ENCODE measurements around the gene PTPRS.

PTPRS gene

DNA sequence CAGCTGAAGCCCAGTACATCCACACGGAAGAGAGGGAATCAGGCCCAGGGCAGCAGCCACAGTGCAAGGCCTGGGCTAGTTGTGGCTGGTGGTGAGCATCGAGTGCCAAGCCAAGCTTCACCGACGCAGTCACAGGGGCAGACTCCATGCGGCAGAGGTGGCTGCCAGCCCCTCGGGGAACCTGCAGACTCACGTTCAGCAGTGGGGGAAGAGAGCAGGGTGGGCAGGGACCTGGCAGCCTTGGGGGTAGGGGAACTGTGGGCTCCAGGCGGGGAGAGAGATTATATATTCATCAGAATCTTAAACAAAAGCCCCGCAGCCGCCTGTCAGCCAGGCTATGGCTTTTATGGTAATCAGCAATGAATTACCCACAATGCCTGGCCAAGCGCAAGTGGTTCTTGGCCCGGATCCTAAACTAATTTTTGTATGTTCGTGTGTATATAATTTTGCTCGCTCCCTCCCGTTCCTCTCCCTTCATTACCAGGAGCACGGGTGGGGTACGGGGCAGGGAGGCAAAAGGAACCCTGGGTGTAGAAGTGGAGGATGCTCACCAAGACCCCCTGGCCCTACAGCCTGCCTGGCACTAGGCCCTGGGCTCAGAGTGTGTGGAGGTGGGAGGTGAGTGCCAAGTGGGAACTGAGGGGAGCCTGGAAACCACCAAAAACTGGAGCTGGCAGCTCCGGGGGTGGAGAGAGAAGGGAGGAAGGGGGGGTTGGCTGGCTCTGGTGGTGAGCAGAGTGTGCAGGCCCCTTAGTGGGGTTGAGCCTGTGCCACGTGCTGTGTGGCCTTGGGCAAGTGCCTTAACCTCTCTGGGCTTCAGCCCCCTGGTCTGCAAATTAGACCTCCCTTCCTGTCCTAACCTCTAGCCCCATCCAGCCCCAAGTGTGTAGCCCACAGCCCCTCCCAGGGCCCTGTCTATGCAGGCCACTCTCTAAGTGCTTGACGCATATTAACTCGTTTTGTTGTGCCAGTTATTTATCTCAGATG is 31.9 kb downstream of the PTPRS start:
- DNase-seq (ENCODE audit: low spot score), result no peak

DNA sequence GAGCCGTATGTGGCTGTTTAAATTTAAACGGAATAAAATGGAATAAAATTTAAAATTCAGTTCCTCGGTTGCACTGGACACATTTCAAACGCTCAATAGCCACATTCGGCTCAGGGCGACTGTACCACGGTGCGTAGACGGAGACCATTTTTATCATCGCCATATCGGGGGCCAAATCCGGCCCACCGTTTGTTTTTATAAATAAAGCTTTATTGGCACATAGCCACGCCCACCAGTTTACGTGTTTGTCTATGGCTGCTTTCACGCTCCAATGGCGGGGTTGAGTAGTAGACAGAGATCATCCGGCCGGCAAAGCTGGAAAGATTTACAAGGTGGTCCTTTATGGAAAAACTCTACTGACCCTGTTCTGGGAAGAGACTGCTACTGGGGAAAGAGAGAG is 33.0 kb downstream of the PTPRS start:
- no peak for DNase-seq (ENCODE audit: low spot score)

DNA sequence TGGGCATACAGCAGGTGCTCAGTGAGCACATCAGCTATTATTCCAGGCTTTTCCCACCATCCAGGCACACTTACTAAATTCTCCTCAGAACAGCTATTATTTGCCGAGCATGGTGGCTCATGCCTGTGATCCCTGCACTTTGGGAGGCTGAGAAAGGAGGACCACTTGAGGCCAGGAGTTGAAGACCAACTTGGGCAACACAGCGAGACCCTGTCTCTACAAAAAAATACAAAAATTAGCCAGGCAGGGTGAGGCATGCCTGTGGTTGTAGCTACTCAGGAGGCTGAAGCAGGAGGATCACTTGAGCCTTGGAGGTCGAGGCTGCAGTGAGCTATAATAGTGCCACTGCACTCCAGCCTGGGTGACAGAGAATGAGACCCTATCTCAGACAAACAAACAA is 35.4 kb downstream of the PTPRS start:
- DNase-seq (ENCODE audit: low spot score), result no peak

DNA sequence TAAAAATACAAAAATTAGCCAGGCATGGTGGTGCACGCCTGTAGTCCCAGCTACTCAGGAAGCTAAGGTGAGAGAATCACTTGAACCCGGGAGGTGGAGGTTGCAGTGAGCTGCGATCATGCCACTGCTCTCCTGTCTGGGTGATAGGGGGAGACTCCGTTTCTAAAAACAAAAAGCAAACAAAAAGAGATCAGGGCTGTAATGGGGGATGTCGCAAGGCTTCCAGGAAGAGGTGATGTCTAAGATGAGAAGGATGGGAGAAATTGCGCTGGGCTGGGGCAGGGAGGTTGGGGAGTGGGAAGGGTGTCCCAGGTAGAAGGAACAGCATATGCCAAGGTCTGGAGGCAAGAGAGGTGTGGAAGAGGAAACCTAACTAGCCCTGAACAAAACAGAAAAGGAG is 36.1 kb downstream of the PTPRS start:
- no peak for DNase-seq (ENCODE audit: low spot score)

DNA sequence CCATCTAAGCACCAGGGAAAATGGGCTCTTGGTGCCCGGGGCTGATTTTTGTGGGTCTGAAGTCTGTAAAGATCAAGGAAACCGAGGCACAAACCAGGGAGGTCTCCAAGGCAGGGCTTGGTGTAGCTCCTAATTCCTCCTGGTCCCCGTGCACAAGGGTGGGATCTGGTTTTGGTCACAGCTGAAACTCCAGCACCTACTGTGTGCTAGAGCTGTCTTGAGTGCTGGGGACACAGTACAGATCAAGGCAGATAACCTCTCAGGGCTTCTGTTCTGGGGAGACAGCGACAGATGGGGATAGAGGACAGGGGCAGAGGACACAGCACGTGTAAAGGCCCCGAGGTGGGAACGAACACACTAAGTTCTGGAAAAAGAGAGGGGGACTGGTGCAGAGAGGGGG is 37.4 kb downstream of the PTPRS start:
- DNase-seq (ENCODE audit: low spot score), result no peak

DNA sequence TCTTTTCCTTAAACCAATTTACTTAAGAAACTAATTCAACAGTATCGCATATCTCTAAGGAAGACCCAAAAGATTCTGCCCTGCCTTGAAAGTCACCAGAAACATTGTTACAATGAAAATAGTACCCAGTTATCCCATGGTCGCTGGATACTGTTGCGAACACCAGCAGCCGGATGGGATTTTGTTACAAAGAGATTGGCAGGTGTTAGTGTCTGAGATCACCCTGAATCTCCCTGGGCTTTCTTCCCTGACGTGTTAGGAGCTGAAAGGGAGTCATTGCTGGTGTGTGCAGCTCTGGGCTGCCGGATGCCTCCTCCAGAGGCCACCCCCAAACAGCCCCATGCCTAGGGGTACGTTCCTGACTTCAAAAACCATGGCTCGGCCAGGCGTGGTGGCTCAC is 38.2 kb downstream of the PTPRS start:
- DNase-seq (ENCODE audit: low spot score), result no peak

DNA sequence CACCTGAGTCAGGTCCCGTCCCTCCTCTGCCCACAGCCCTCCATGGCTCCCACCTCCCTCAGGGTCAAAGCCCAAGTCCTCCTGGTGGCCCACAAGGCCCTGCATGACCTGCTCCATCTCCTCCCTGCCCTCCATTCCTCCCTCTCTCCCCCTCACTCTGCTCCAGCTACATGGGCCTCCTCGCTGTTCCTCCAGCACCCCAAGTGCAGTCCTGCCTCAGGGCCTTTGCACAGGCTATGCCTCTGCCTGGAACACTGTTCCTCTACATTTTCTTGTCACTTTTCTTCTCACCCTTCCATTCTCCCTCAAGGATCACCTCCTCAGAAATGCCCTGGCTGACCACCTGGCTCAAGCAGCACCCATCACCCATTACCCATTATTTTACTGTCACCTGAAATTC is 41.5 kb downstream of the PTPRS start:
- no peak for DNase-seq (ENCODE audit: low spot score)

DNA sequence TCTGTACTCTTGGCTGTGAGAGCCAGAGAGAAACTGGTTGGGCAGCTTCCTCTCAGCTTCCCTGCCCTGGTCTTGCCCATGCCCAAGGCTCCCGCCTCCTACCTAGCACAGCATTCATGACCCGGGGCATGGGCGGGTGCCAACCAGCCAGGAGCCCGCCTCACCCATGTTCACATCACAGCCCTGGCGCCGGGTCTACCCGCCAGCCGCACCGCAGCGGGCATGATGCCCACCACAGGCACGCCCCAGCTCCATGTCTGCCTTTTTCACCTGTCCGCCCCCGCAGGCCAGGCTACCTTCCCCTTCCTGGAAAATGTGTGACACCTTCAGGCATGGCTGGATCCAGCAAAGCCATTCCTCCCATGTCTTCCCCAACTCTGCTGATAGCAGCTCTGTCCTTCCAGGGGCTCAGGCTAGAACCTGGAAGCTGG is 42.1 kb downstream of the PTPRS start:
- no peak for DNase-seq (ENCODE audit: low spot score)

DNA sequence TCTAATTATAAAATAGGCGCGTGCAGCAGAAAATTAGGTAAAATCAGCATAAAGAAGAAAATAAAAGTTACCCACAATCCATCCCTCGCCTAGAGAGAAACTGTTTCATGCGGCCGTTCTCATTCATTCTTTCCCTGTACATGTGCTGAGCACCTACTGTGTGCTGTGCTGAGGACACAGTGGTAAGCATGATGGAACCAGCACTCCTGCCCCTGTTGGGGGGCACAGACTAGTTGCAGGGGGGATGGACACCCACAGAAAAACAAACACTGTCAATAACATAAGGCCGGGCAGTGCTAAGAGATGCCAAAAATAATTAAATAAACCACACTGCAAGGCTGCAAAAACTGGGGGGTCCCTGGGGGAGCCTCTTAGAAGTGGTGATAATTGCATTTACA is 43.3 kb downstream of the PTPRS start:
- no peak for DNase-seq (ENCODE audit: low spot score)

DNA sequence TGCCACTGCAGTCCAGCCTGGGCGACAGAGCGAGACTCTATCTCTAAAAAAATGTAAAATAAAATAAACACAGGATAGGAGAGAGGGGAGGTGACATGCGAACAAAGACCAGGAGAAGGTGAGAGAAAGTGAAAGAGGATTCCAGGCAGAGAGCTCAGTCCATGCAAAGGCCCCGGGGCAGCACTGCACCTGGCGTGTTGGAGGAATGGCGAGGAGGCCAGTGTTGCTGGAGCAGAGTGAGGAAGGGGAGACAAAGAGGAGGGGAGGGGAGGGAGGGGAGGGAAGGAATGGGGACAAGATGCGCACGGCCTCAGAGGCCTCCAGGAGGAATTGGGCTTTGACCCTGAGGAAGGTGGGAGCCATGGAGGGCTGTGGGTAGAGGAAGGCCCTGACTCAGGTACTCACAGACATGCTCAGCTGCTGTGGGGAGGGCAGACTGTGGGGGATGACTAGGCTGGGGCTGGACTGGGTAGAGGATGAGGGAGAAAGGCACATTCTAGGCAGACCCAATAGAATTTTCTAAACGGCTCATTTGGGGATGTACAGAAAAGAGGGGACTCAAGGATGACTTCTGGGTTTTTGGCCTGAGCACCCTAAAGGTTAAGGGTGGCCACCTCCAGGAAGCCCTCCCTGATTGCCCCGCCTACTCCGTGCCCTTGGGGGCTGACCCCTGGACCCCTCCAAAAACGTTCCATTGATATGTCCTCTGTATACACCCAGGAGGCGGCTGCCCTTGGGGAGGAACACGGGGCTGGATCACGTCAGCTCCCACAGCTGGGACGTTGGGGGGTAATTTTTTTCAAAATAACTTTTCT is 43.9 kb downstream of the PTPRS start:
- no peak for DNase-seq (ENCODE audit: low spot score)

DNA sequence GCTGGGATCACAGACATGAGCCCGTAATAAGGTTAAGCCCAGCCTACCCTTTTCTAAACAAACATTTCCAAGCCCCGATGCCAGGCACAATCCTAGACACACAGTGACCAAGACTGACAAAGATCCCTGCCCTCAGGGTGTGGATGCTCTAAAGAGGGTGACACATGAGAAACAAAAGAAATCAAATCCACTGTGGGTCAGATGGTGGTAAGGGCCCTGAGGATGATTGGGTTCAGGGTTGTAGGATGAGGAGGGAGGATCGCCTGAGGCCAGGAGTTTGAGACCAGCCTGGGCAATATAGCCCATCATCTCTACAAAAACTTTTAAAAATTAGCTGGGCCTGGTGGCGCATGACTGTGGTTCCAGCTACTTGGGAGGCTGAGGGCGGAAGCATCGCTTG is 44.6 kb downstream of the PTPRS start:
- no peak for DNase-seq (ENCODE audit: low spot score)

DNA sequence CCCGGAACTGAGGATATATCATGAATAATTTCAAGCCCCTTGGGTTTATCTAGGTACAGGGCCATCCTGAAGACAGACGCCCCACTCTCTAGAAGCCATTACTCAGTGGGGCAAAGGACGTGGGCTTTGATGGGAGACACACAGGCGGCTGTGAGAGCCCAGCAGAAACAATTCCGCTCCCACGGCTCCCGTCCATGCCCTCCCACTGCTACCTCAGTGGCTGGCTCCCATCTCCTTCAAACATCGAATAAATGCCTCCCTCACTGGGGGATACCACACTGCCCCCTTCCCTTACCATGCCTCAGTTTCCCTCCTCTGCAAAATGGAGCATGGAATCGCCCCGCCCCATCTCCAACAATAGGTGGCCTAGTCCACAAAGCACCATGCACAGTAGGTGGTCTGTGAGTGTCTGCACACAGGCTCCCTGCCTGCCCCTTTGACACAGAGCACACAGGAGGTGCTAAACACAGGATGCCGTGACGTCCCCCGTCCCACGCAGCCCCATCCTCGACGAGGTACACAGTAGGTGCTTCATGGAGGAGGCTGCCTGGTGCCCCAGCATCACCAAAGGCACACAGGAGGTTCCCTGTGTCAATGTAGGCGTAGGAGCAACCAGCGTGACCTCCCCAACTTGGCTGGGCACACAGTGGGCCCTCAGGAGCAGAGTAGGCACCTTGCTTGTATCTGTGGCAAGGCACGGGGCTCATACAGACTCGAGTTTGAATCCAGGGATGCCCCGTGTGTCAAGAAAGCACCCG is 46.0 kb downstream of the PTPRS start:
- no peak for DNase-seq (ENCODE audit: low spot score)

DNA sequence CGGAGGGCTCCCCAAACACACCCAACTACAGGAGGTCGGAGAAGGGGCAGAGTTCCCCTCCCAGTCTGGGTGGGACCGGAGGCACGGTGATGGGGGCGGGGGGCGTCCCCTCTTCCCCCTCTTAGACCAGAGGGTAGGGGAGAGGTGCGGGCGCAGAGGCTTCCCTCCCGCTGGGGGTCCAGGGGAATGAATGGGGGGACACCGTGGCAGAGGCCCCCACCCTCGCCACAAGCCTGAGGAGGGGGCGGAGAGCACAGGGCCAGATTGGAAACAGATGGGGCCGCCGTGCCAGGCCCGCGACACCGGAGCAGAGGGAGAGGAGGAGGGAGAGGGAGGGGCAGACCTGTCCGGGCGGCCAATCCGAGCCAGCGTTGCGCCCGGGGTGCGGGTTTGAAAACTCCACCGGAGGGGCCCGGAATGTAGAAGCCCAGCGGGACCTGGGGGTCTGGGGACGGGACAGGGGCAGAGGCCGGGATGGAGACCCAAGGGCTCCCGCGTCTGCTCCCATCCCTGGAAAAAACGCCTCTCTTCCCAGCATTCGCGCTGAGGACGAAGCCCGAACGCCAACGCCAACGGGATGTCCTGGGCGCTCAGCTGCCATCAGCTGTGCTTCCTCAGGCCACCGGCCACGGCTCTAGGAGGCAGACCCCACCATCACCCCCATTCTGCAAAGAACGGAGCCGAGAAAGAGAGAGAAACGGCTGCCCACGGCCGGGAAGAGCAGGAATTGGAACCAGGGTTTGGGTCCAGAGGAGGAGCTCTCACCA is 46.8 kb downstream of the PTPRS start:
- DNase-seq (ENCODE audit: low spot score), result no peak

DNA sequence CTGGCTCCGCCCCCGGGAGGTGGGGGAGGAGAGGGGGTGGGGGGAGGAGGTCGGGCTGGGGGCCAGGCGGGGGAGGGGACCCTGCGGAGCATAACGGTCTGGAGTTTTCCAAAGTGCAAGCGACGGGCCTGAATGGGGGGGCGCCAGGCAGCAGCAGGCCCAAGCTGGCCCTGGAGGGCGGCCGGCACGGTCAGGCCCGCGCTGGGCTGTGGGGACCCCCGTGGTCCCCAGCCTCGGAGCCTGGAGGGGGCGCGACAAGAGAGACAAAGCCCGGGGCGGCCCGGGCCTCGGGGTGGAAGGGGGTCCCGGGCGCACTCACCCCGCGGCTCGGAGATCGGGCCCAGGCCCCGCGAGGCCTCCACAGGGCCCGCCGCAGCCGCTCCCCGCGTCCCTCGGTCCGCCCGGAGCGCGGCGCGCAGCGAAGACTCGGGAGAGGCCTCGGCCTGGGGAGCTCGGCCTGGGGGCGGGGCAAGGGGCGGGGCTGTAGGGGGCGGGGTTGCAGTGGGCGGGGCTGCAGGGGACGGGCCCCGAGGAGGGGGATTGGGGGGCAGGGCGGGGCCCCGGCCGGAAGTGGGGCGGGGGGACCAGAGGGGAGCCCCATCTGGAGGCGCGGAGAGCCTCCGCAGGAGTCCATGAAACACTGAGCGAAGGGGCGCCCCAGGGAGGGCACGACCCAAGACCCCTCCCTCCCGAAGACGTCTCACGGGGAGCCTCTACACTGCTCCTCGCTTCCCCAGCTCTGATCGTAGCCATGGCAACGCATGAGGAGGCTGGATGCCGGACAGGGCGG is 47.6 kb downstream of the PTPRS start:
- DNase-seq (ENCODE audit: low spot score), result no peak

DNA sequence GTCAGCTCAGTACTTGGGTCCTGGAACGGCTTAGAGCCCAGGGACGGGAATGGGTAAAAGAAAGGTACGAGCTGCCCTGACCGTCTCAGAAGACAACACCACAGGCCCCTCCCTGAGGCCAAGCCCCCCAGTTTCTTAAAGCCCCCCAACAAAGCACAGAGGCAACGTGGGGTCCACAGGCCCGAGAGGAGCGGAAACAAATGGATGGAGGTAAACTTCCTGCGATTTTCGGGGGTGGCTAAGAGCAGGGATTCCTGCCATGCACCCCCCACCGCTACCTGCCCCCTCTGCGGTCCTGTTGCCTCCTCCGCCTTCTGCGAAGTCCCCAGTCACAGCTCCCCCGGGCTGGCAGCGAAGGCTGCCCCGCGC is 48.2 kb downstream of the PTPRS start:
- no peak for DNase-seq (ENCODE audit: low spot score)

DNA sequence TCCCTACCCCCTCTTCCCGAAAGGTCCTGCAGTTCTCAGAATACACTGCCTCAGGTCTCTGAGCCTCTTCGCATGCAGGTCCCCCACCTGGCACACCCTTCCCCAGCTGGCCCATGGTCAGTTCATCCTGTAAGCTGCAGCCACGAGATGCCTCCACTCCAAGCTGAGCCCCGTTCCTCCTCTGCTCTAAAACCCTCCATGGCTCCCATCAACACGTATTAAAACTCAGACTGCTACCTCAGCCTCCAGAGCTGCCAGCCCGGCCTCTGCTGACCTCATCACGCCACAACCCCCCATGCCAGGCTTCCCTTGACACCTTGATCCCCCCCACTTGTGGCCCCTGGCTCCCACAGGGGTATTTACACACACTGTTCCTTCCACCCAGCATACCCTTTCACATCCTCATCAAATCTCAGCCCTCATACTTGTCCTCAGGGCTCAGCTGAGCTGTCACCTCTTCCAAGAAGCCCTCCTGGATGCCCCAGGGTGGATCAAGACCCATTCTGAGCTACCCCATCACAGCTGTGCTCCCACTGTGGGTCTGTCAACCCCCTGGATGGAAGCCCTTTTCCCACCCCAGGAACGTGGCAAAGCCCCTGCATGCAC is 48.9 kb downstream of the PTPRS start:
- DNase-seq (ENCODE audit: low spot score), result no peak
